HL-60 (cell line): ENCODE data around the gene PCDHGA1.

Experiments
- GABPA ChIP-seq: IDR thresholded peaks from 2 replicates; pipeline ENCODE4 v1.6.1; 2012; ENCODE audit warnings: low read depth
- POLR2AphosphoS5 ChIP-seq: IDR thresholded peaks from 2 replicates; pipeline ENCODE4 v1.6.1; 2012; ENCODE audit warnings: low read depth
- TF ChIP-seq, protein P1 (sequence below): IDR thresholded peaks from one replicate; pipeline ENCODE4 v1.5.1; 2011; ENCODE audit warnings: low read length, control low read depth, inconsistent platforms; ENCODE audit not compliant: insufficient read depth
- TF ChIP-seq, protein P2 (sequence below): IDR thresholded peaks from 2 replicates; pipeline ENCODE4 v1.6.1; 2012; ENCODE audit warnings: low read depth; ENCODE audit not compliant: insufficient replicate concordance

DNA sequence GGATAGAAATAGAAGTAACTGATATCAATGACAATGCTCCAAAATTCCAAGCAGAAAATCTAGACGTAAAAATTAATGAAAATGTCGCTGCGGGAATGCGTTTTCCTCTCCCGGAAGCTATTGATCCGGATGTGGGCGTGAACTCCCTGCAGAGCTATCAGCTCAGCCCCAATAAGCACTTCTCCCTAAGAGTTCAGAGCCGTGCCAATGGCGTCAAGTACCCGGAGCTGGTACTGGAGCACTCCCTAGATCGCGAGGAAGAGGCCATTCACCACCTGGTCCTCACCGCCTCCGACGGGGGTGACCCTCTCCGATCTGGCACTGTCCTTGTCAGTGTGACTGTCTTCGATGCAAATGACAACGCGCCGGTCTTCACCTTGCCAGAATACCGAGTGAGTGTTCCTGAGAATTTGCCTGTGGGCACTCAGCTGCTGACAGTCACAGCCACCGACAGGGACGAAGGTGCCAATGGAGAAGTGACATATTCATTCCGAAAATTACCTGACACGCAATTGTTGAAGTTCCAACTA lies 83.3 kb downstream of the PCDHGA1 start:
- TF ChIP-seq, protein P1, sequence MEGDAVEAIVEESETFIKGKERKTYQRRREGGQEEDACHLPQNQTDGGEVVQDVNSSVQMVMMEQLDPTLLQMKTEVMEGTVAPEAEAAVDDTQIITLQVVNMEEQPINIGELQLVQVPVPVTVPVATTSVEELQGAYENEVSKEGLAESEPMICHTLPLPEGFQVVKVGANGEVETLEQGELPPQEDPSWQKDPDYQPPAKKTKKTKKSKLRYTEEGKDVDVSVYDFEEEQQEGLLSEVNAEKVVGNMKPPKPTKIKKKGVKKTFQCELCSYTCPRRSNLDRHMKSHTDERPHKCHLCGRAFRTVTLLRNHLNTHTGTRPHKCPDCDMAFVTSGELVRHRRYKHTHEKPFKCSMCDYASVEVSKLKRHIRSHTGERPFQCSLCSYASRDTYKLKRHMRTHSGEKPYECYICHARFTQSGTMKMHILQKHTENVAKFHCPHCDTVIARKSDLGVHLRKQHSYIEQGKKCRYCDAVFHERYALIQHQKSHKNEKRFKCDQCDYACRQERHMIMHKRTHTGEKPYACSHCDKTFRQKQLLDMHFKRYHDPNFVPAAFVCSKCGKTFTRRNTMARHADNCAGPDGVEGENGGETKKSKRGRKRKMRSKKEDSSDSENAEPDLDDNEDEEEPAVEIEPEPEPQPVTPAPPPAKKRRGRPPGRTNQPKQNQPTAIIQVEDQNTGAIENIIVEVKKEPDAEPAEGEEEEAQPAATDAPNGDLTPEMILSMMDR: no peak
- no peak for TF ChIP-seq POLR2AphosphoS5
- no peak for TF ChIP-seq GABPA
- TF ChIP-seq, protein P2, sequence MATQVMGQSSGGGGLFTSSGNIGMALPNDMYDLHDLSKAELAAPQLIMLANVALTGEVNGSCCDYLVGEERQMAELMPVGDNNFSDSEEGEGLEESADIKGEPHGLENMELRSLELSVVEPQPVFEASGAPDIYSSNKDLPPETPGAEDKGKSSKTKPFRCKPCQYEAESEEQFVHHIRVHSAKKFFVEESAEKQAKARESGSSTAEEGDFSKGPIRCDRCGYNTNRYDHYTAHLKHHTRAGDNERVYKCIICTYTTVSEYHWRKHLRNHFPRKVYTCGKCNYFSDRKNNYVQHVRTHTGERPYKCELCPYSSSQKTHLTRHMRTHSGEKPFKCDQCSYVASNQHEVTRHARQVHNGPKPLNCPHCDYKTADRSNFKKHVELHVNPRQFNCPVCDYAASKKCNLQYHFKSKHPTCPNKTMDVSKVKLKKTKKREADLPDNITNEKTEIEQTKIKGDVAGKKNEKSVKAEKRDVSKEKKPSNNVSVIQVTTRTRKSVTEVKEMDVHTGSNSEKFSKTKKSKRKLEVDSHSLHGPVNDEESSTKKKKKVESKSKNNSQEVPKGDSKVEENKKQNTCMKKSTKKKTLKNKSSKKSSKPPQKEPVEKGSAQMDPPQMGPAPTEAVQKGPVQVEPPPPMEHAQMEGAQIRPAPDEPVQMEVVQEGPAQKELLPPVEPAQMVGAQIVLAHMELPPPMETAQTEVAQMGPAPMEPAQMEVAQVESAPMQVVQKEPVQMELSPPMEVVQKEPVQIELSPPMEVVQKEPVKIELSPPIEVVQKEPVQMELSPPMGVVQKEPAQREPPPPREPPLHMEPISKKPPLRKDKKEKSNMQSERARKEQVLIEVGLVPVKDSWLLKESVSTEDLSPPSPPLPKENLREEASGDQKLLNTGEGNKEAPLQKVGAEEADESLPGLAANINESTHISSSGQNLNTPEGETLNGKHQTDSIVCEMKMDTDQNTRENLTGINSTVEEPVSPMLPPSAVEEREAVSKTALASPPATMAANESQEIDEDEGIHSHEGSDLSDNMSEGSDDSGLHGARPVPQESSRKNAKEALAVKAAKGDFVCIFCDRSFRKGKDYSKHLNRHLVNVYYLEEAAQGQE: no peak
